ENCODE measurements around the gene CLDN22.

The CLDN22 gene

DNA sequence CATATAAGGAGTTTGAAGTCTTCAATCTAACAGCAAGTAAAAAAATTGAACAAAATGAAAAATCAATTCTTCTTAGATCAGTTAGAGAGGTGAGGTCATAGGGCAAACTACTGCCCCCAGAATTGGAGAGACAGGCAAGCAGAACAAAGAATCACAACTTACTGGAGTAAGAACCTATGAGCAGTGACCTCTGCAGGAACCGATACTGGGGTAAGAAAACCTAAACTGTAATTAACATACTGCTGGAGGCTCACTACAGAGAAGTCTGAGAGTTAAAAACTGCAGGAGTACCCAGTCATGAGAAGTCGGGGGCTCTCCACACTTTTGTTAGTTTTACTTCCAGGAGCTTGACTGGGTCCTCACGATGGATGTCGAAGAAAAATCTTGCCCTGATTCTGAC, 16.0 kb downstream of the CLDN22 start:
- peaks cover 78% of the 10 kb centered on the region for H3K36me3 Mint-ChIP-seq (ENCODE audit: low read depth)

DNA sequence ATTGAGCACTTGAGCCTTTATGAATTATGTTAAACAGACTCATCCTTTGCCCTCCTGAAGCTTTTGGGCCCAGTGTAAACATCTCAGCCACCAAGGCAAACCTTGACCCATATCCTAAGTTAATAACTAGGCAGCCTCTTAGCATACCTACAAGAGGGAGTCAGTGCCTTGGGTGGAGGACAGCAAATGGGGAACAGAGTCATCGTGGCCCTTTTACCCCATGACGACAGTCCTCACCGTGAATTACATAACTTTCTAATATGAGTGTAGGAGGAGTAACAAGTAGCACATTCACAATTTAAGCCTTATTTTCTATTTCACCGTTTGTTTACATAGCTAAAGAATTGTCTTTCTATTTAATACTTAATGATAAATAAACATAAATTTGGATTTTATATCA, 16.8 kb downstream of the CLDN22 start:
- Mint-ChIP-seq H3K27me3 (ENCODE audit: low read depth, poor library complexity) (no peaks in the 10 kb centered on the region), H3K4me1 (peaks cover 8% of the 10 kb centered on the region), H3K9me3 (no peaks in the 10 kb centered on the region), H3K36me3 (ENCODE audit: low read depth) (peaks cover 75% of the 10 kb centered on the region), H3K4me3 (no peak overlapping the region), H3K27ac (no peak overlapping the region)
- no peak for DNase-seq
- TF ChIP-seq, protein P1, sequence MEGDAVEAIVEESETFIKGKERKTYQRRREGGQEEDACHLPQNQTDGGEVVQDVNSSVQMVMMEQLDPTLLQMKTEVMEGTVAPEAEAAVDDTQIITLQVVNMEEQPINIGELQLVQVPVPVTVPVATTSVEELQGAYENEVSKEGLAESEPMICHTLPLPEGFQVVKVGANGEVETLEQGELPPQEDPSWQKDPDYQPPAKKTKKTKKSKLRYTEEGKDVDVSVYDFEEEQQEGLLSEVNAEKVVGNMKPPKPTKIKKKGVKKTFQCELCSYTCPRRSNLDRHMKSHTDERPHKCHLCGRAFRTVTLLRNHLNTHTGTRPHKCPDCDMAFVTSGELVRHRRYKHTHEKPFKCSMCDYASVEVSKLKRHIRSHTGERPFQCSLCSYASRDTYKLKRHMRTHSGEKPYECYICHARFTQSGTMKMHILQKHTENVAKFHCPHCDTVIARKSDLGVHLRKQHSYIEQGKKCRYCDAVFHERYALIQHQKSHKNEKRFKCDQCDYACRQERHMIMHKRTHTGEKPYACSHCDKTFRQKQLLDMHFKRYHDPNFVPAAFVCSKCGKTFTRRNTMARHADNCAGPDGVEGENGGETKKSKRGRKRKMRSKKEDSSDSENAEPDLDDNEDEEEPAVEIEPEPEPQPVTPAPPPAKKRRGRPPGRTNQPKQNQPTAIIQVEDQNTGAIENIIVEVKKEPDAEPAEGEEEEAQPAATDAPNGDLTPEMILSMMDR (IDR thresholded peaks at IDR 0.05): no peak

More for the DNA sequence above, 16.0 kb downstream of the CLDN22 start:
- no peak for DNase-seq
- no peak overlapping the region for H3K4me3 Mint-ChIP-seq
- H3K4me1 Mint-ChIP-seq: peaks cover 8% of the 10 kb centered on the region
- H3K9me3 Mint-ChIP-seq: no peaks in the 10 kb centered on the region
- TF ChIP-seq, protein P1 (IDR thresholded peaks at IDR 0.05): no peak
- peak overlapping the region; percentile 21 for H3K27ac Mint-ChIP-seq
- H3K27me3 Mint-ChIP-seq (ENCODE audit: low read depth, poor library complexity): no peaks in the 10 kb centered on the region

DNA sequence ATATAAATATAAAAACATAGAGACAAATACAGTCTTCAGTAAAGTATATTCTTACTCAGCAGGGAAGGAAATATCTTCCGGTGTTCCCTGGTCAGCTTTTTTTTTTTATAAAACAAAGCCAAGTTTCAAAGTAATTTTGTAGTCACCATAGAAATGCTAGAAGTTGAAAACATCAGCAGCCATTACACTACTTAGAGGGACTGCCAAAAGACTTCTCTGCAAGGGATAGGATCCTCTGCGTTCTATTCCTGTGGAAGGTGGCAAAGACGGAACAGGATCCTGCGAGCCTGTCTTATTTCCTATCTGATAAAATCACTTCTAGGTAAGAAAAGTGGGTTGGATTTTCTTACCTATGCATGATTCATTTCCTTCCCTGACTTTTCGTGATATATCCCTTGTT, 19.4 kb downstream of the CLDN22 start:
- Mint-ChIP-seq H3K4me3 (no peak overlapping the region), H3K27me3 (ENCODE audit: low read depth, poor library complexity) (no peaks in the 10 kb centered on the region), H3K4me1 (peaks cover 8% of the 10 kb centered on the region), H3K36me3 (ENCODE audit: low read depth) (peaks cover 78% of the 10 kb centered on the region), H3K27ac (no peak overlapping the region), H3K9me3 (no peaks in the 10 kb centered on the region)
- TF ChIP-seq, protein P1 (IDR thresholded peaks at IDR 0.05): no peak
- DNase-seq: no peak

GRCh38 chr4:183300070-183300469, 20.0 kb downstream of the CLDN22 start:
- Mint-ChIP-seq H3K9me3 (no peaks in the 10 kb centered on the region), H3K27ac (peak overlapping the region; percentile 52), H3K4me1 (peaks cover 8% of the 10 kb centered on the region), H3K4me3 (no peak overlapping the region), H3K36me3 (ENCODE audit: low read depth) (peaks cover 78% of the 10 kb centered on the region), H3K27me3 (ENCODE audit: low read depth, poor library complexity) (no peaks in the 10 kb centered on the region)
- DNase-seq: no peak
- TF ChIP-seq, protein P1 (IDR thresholded peaks at IDR 0.05): no peak

- Mint-ChIP-seq H3K36me3 (ENCODE audit: low read depth) (peaks cover 78% of the 10 kb centered on the region), H3K4me3 (no peak overlapping the region)
These were observed 20.6 kb downstream of the CLDN22 start for GRCh38 chr4:183299464-183299863.

GRCh38 chr4:183297675-183298074, 22.4 kb downstream of the CLDN22 start:
- TF ChIP-seq, protein P1 (IDR thresholded peaks at IDR 0.05): no peak
- no peak overlapping the region for H3K4me3 Mint-ChIP-seq
- H3K9me3 Mint-ChIP-seq: no peaks in the 10 kb centered on the region
- DNase-seq: no peak
- H3K4me1 Mint-ChIP-seq: peaks cover 8% of the 10 kb centered on the region
- H3K27ac Mint-ChIP-seq: peak overlapping the region; percentile 79
- peaks cover 74% of the 10 kb centered on the region for H3K36me3 Mint-ChIP-seq (ENCODE audit: low read depth)
- no peaks in the 10 kb centered on the region for H3K27me3 Mint-ChIP-seq (ENCODE audit: low read depth, poor library complexity)

More at GRCh38 chr4:183299464-183299863, 20.6 kb downstream of the CLDN22 start:
- no peaks in the 10 kb centered on the region for H3K27me3 Mint-ChIP-seq (ENCODE audit: low read depth, poor library complexity)
- H3K9me3 Mint-ChIP-seq: no peaks in the 10 kb centered on the region
- H3K27ac Mint-ChIP-seq: peak overlapping the region; percentile 52
- TF ChIP-seq, protein P1 (IDR thresholded peaks at IDR 0.05): no peak
- DNase-seq: no peak
- H3K4me1 Mint-ChIP-seq: peaks cover 8% of the 10 kb centered on the region

All from nephron progenitor cell (in vitro differentiated cells).